Peyer's patch (tissue), 4 donors: ENCODE data around the gene CERS6.

ENCODE experiments used
- POLR2A ChIP-seq, 2 donors: fragments of 450-650 bp; IDR thresholded peaks; one replicate each; pipeline ENCODE4 v1.5.1; 2017; ENCODE audit warnings: antibody characterized with exemption in 2 of 2, mild to moderate bottlenecking in 2 of 2, moderate library complexity in 2 of 2
- TF ChIP-seq, protein P1 (sequence below), 6 experiments: fragments of 450-650 bp in 4 of 6; fragments of 200-600 bp in 2 of 6; sonication (generic) in 1 of 6; IDR thresholded peaks; one replicate each; pipeline ENCODE4 v1.5.1; 2017 to 2019; ENCODE audit warnings: antibody characterized with exemption in 6 of 6, mild to moderate bottlenecking in 3 of 6, moderate library complexity in 1 of 6

DNA sequence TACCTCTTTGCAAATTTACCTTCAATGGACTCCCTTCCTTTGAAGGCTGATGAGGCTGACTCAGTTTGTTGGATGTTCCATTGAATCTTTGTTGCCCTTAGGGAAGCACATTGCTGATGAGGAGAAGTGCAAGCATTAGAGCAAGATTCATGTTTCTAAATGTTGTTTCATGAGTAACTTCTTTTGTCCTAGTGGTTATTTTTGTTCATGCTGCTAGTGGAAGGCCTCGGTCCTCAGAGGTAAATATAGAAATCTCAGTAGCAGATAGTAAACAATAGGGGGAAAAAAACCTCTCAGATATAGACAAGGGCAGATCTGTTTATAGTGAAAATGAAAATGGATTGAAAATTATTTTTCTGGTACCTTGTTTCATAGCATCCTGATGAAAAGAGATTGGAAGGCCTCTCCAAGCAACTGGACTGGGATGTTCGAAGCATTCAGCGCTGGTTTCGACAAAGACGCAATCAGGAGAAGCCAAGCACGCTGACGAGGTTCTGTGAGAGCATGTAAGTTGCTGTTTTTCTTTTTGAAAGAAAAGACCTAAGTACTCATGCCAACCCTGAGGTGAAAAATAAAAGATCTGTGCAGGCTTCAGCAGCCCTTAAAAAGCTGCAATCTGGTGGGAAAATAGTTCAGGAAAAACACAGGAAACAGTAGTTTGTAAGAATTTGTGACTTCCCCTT, 104.9 kb downstream of the CERS6 start:
- TF ChIP-seq, protein P1, sequence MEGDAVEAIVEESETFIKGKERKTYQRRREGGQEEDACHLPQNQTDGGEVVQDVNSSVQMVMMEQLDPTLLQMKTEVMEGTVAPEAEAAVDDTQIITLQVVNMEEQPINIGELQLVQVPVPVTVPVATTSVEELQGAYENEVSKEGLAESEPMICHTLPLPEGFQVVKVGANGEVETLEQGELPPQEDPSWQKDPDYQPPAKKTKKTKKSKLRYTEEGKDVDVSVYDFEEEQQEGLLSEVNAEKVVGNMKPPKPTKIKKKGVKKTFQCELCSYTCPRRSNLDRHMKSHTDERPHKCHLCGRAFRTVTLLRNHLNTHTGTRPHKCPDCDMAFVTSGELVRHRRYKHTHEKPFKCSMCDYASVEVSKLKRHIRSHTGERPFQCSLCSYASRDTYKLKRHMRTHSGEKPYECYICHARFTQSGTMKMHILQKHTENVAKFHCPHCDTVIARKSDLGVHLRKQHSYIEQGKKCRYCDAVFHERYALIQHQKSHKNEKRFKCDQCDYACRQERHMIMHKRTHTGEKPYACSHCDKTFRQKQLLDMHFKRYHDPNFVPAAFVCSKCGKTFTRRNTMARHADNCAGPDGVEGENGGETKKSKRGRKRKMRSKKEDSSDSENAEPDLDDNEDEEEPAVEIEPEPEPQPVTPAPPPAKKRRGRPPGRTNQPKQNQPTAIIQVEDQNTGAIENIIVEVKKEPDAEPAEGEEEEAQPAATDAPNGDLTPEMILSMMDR (IDR thresholded peaks at IDR 0.05) = no peak
- no peak for TF ChIP-seq POLR2A (IDR thresholded peaks at IDR 0.05)
